GM18870 (cell line): Measurements from ENCODE around the gene MAP4.
A peak's percentile ranks its signal among the peaks of the same experiment; 100 is the strongest.
"Not testable (repeated sequence)": the region's sequence is repeated elsewhere in the genome, so short reads cannot be mapped to it uniquely, and the experiment has no call there.

Experiments used
- ATAC-seq: cut with Tn5 transposase; IDR thresholded peaks from one replicate; pipeline ENCODE4 v1.9.1; 2021; ENCODE audit warnings: moderate library complexity; ENCODE audit not compliant: unreplicated experiment

The MAP4 gene

GRCh38 chr3:47847260-47847659 is 169.0 kb downstream of the MAP4 start:
- ATAC-seq, result no peak

- no peak for ATAC-seq
Observed at GRCh38 chr3:47846880-47847248, 169.4 kb downstream of the MAP4 start.

- no peak for ATAC-seq
Observed at GRCh38 chr3:47846186-47846879, 169.9 kb downstream of the MAP4 start.

GRCh38 chr3:47841786-47842349 is 174.3 kb downstream of the MAP4 start:
- ATAC-seq, result no peak

GRCh38 chr3:47838503-47838902 is 177.7 kb downstream of the MAP4 start:
- no peak for ATAC-seq

GRCh38 chr3:47836986-47837385 is 179.2 kb downstream of the MAP4 start:
- no peak for ATAC-seq

GRCh38 chr3:47829482-47829881 is 186.7 kb downstream of the MAP4 start:
- ATAC-seq, result not testable (repeated sequence)

- no peak for ATAC-seq
Observed at GRCh38 chr3:47825590-47825989, 190.6 kb downstream of the MAP4 start.

- peak; percentile 65 for ATAC-seq
Observed at GRCh38 chr3:47824541-47825473, 191.4 kb downstream of the MAP4 start.

GRCh38 chr3:47817609-47818008 is 198.6 kb downstream of the MAP4 start:
- no peak for ATAC-seq

GRCh38 chr3:47813551-47814177 is 202.6 kb downstream of the MAP4 start:
- ATAC-seq, result no peak

GRCh38 chr3:47804577-47804976 is 211.6 kb downstream of the MAP4 start:
- ATAC-seq, result no peak

GRCh38 chr3:47803480-47804025 is 212.7 kb downstream of the MAP4 start:
- ATAC-seq, result no peak

GRCh38 chr3:47802734-47803479 is 213.3 kb downstream of the MAP4 start, which contains the start of gene DHX30:
DHX30 (plus strand) TSS chr3:47803138; CDS start chr3:47810684, 7,546 bp downstream.
- peak; percentile 77 for ATAC-seq
